ENCODE results near the gene MGST3.

- TF ChIP-seq POLR2A (IDR thresholded peaks at IDR 0.05), result no peak
- no peak for TF ChIP-seq CTCF (IDR thresholded peaks at IDR 0.05)
Observed at GRCh38 chr1:165671526-165671925, 40.5 kb downstream of the MGST3 start.

Measured in body of pancreas (tissue), 4 donors.